Adrenal gland (tissue), 5 donors: ENCODE measurements around the gene ENDOV.

ENCODE experiments used
- POLR2A ChIP-seq, 2 donors: fragments of 450-650 bp; IDR thresholded peaks; one replicate each; pipeline ENCODE4 v1.6.1; 2017; ENCODE audit warnings: antibody characterized with exemption in 2 of 2, mild to moderate bottlenecking in 2 of 2, moderate library complexity in 1 of 2
- TF ChIP-seq, protein P1 (sequence below), 6 experiments: fragments of 450-650 bp in 4 of 6; fragments of 200-600 bp in 2 of 6; sonication (generic) in 1 of 6; IDR thresholded peaks; 1 replicate in 5 of 6; 2 replicates in 1 of 6; pipeline versions ENCODE4 v1.5.1 to v1.8.0; 2016 to 2021; ENCODE audit warnings: antibody characterized with exemption in 6 of 6, mild to moderate bottlenecking in 2 of 6, moderate library complexity in 1 of 6
- donor health status: DM: no; HTN: no; CAD: no.

DNA sequence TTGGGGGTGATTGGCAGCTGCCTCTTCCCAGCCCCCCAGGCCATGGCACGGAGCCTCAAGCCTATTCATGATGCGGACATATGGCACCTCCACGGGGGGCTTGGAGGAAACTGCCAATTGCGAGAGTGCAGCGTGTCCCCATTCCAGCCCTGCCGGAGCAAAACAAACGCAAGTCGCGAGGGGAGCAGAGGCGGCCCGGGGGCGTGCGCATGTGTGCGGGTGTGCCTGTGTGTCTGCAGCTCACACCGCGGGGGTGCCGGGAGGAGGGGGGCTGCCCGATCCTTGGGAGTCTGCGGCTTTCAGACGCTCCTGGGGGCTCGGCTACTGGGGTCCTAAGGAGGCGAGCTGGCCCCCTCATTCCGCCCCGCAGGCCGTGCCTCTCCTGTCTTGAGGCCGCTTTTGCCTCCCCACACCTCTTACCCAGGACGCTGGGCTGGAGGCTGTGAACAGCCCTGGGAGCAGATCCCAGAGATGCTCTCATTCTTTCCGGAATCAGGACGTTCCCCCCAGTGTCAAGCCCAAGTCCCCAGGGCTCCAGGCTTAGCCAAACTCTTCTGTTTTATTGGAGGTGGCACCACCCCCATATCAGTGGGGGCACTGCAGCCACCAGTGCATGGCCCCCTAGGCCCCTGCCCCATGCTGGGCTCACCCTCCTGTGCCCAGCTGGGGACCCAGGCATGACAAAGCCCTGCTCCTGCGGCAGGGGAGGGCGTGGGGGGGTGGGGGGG, 29.1 kb downstream of the ENDOV start:
- TF ChIP-seq, protein P1, sequence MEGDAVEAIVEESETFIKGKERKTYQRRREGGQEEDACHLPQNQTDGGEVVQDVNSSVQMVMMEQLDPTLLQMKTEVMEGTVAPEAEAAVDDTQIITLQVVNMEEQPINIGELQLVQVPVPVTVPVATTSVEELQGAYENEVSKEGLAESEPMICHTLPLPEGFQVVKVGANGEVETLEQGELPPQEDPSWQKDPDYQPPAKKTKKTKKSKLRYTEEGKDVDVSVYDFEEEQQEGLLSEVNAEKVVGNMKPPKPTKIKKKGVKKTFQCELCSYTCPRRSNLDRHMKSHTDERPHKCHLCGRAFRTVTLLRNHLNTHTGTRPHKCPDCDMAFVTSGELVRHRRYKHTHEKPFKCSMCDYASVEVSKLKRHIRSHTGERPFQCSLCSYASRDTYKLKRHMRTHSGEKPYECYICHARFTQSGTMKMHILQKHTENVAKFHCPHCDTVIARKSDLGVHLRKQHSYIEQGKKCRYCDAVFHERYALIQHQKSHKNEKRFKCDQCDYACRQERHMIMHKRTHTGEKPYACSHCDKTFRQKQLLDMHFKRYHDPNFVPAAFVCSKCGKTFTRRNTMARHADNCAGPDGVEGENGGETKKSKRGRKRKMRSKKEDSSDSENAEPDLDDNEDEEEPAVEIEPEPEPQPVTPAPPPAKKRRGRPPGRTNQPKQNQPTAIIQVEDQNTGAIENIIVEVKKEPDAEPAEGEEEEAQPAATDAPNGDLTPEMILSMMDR (IDR thresholded peaks at IDR 0.05), result no peak
- no peak for TF ChIP-seq POLR2A (IDR thresholded peaks at IDR 0.05)
